Liver (tissue), 9 donors: ENCODE data around the gene MMEL1. TPM values are rescaled to one million over a fixed set of nuclear protein-coding genes. Genes with fewer than 3 reads are reported as not detected.

Experiments
- DNase-seq: peaks from one replicate; pipeline ENCODE4 v3.0.0-alpha.2; 2017; ENCODE audit warnings: low spot score
- H3K27ac ChIP-seq, 2 donors: one replicate each; pipeline ENCODE4 v1.7.0; 2013; ENCODE audit warnings: inconsistent platforms in 2 of 2, low read length in 2 of 2, control low read depth in 1 of 2, low read depth in 1 of 2, mild to moderate bottlenecking in 1 of 2
- H3K27me3 ChIP-seq, 4 donors: one replicate each; pipeline versions ENCODE4 v1.6.1 to v1.7.0; 2013; ENCODE audit warnings: low read length in 3 of 4, inconsistent platforms in 1 of 4, mild to moderate bottlenecking in 1 of 4, moderate library complexity in 1 of 4; ENCODE audit not compliant: control insufficient read depth in 4 of 4, insufficient read depth in 4 of 4
- H3K36me3 ChIP-seq, 4 donors: one replicate each; pipeline versions ENCODE4 v1.6.1 to v1.7.0; 2013; ENCODE audit warnings: low read length in 3 of 4, mild to moderate bottlenecking in 3 of 4, low read depth in 1 of 4, moderate library complexity in 1 of 4; ENCODE audit not compliant: control insufficient read depth in 4 of 4, insufficient read depth in 3 of 4
- H3K4me1 ChIP-seq, 4 donors: one replicate each; pipeline versions ENCODE4 v1.6.1 to v1.7.0; 2013; ENCODE audit warnings: low read length in 3 of 4, mild to moderate bottlenecking in 3 of 4, moderate library complexity in 1 of 4; ENCODE audit not compliant: control insufficient read depth in 4 of 4, insufficient read depth in 4 of 4
- H3K4me3 ChIP-seq, 3 donors: one replicate each; pipeline versions ENCODE4 v1.6.1 to v1.7.0; 2013; ENCODE audit warnings: low read length in 3 of 3, control low read depth in 1 of 3, low read depth in 1 of 3, mild to moderate bottlenecking in 1 of 3
- H3K9ac ChIP-seq, 2 donors: one replicate each; pipeline ENCODE4 v1.7.0; 2013; ENCODE audit warnings: low read length in 2 of 2, mild to moderate bottlenecking in 2 of 2, moderate library complexity in 2 of 2, control low read depth in 1 of 2, low read depth in 1 of 2
- H3K9me3 ChIP-seq, 4 donors: one replicate each; pipeline versions ENCODE4 v1.6.1 to v1.7.0; 2013; ENCODE audit warnings: low read length in 3 of 4; ENCODE audit not compliant: control insufficient read depth in 4 of 4
- EGR1 ChIP-seq, 2 donors: IDR thresholded peaks; 2 replicates each; pipeline ENCODE4 v1.6.1; 2016 to 2018; ENCODE audit warnings: antibody characterized with exemption in 2 of 2, low read depth in 2 of 2
- FOXA1 ChIP-seq: IDR thresholded peaks from 2 replicates; pipeline ENCODE4 v1.6.1; 2016; ENCODE audit warnings: antibody characterized with exemption
- FOXA2 ChIP-seq: IDR thresholded peaks from 2 replicates; pipeline ENCODE4 v1.6.1; 2016; ENCODE audit warnings: antibody characterized with exemption
- GABPA ChIP-seq, 2 donors: IDR thresholded peaks in 1 of 2; conservative IDR thresholded peaks in 1 of 2; 2 replicates each; pipeline ENCODE4 v1.6.1; 2016; ENCODE audit warnings: antibody characterized with exemption in 2 of 2, mild to moderate bottlenecking in 1 of 2, moderate library complexity in 1 of 2
- HNF4A ChIP-seq, 2 donors: conservative IDR thresholded peaks; 2 replicates each; pipeline ENCODE4 v1.6.1; 2016; ENCODE audit warnings: antibody characterized with exemption in 2 of 2, mild to moderate bottlenecking in 2 of 2
- HNF4G ChIP-seq: IDR thresholded peaks from 2 replicates; pipeline ENCODE4 v1.6.1; 2016; ENCODE audit warnings: antibody characterized with exemption
- NR2F2 ChIP-seq: IDR thresholded peaks from 2 replicates; pipeline ENCODE4 v1.6.1; 2016; ENCODE audit warnings: antibody characterized with exemption
- RAD21 ChIP-seq, 2 donors: IDR thresholded peaks; 2 replicates each; pipeline ENCODE4 v1.6.1; 2016; ENCODE audit warnings: antibody characterized with exemption in 2 of 2, mild to moderate bottlenecking in 2 of 2
- SP1 ChIP-seq: IDR thresholded peaks from 2 replicates; pipeline ENCODE4 v1.6.1; 2018; ENCODE audit warnings: antibody characterized with exemption, mild to moderate bottlenecking
- TAF1 ChIP-seq: conservative IDR thresholded peaks from 2 replicates; pipeline ENCODE4 v1.6.1; 2016; ENCODE audit warnings: antibody characterized with exemption, mild to moderate bottlenecking
- YY1 ChIP-seq: IDR thresholded peaks from 2 replicates; pipeline ENCODE4 v1.6.1; 2016; ENCODE audit warnings: antibody characterized with exemption, mild to moderate bottlenecking
- WGBS: extraction: QIAGEN DNeasy Blood & Tissue Kit; methylation state at CpG from one replicate; pipeline ENCODE4 v1.1.7; 2013; 5-methylcytosine and 5-hydroxymethylcytosine counted together
- polyA plus RNA-seq, 2 donors: library from polyadenylated mRNA; stranded (reverse) in 1 of 2; unstranded in 1 of 2; fragments of 200-250 nt in 1 of 2; fragments of >200 nt in 1 of 2; fragmentation: Nextera tagmentation in 1 of 2; extraction: Ambion mirVana in 1 of 2; gene quantifications; one replicate each; pipeline versions ENCODE4 v1.2.1 to v1.2.3, GENCODE V29; 2013 to 2015
- total RNA-seq, 2 donors: library from RNA; depleted of rRNA; stranded (reverse); fragments of >200 nt; gene quantifications; one replicate each; pipeline ENCODE4 v1.2.3, GENCODE V29; 2014
- TF ChIP-seq, protein P1 (sequence below): fragments of 150-350 bp; IDR thresholded peaks from 2 replicates; pipeline ENCODE4 v1.5.1; 2017; ENCODE audit warnings: improper control_type of control experiment, low read depth, low read length; ENCODE audit not compliant: missing input control
- TF ChIP-seq, protein P2 (sequence below): IDR thresholded peaks from 2 replicates; pipeline ENCODE4 v1.6.1; 2016; ENCODE audit warnings: antibody characterized with exemption
- TF ChIP-seq, protein P3 (sequence below): IDR thresholded peaks from 2 replicates; pipeline ENCODE4 v1.6.1; 2016; ENCODE audit warnings: antibody characterized with exemption
- TF ChIP-seq, protein P4 (sequence below): IDR thresholded peaks from 2 replicates; pipeline ENCODE4 v1.6.1; 2016; ENCODE audit warnings: antibody characterized with exemption, mild to moderate bottlenecking
- TF ChIP-seq, protein P5 (sequence below): IDR thresholded peaks from 2 replicates; pipeline ENCODE4 v1.6.1; 2016; ENCODE audit warnings: antibody characterized with exemption
- donor health status: healthy.
- donor health status: healthy.
- donor health status: healthy.
- donor health status: healthy.
- donor health status: healthy.

MMEL1 gene
- total and polyA plus RNA-seq, 4 donors: under 0.01 to 0.42 TPM; not detected in 2

DNA sequence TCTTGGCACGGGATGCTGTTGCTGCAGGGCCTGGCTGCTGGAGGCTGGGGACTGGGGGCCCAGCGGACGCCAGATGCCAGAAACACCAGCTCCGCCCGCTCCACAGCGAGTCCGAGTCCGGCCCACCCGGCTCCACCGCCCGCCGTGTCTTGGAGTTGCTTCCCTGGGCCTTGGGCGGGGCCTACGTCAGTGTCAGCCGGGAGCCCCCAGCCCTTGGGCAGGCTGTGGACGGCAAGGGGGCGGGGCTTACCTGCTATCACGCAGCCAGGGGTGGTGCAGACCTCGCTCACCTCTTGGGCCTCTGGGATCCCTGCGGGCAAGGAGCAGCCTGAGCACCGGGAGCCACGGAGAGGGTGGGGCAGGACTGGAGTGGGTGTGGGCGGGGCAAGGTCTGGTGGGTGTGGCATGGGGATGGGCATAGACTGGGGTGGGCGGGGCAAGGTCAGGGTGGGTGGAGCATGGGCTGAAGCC is 21.8 kb downstream of the MMEL1 start (continued):
- TF ChIP-seq, protein P1, sequence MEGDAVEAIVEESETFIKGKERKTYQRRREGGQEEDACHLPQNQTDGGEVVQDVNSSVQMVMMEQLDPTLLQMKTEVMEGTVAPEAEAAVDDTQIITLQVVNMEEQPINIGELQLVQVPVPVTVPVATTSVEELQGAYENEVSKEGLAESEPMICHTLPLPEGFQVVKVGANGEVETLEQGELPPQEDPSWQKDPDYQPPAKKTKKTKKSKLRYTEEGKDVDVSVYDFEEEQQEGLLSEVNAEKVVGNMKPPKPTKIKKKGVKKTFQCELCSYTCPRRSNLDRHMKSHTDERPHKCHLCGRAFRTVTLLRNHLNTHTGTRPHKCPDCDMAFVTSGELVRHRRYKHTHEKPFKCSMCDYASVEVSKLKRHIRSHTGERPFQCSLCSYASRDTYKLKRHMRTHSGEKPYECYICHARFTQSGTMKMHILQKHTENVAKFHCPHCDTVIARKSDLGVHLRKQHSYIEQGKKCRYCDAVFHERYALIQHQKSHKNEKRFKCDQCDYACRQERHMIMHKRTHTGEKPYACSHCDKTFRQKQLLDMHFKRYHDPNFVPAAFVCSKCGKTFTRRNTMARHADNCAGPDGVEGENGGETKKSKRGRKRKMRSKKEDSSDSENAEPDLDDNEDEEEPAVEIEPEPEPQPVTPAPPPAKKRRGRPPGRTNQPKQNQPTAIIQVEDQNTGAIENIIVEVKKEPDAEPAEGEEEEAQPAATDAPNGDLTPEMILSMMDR: no peak
- TF ChIP-seq, protein P2, sequence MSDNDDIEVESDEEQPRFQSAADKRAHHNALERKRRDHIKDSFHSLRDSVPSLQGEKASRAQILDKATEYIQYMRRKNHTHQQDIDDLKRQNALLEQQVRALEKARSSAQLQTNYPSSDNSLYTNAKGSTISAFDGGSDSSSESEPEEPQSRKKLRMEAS: no peak
- TF ChIP-seq HNF4G (no peak), FOXA1 (no peak), GABPA (IDR thresholded peaks at IDR 0.05 in 1 of 2, conservative IDR thresholded peaks at IDR 0.05 in 1 of 2) (no peak), EGR1 (IDR thresholded peaks at IDR 0.05; ENCODE audit: low read depth in 2 of 2) (no peak), RAD21 (IDR thresholded peaks at IDR 0.05) (no peak), TAF1 (no peak)

DNA sequence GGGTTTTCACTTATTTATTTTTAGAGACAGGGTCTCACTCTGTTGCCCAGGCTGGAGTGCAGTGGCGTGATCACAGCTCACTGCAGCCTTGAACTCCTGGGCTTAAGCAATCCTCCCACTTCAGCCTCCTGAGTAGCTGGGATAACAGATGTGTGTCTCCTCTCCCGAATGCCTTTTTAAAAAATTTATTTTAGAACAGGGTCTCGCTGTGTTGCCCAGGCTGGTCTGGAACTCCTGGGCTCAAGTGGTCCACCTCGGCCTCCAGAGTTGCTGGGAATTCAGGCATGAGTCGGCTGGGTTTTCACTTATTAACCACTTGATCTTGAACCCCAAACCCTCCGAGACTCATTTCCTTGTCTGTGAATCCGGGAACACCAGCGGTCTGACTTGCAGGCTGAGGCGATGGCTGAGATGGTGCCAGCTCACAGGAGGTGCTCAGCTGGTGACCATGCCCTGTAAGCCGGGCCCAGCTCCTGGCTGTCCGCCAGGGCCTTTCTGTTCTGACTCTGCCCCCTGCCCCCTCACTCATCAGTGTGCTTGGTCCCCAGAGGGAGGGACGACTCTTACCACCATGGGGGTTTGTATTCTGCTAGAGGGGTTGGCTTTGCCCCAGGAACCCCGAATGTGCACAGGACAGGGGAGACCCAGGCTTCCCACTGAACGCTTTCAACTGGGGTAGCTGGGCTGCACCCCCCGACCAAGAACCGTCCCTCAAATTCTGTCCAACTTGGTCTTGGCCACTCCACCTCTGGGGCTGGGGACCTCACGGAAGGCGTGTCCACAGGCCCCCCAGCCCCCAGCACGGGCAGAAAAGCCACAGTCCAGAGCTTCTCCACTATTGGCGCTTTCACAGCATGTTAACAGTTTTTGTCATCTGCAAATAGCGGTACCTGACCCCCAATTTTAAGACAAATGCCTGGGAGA is 22.5 kb downstream of the MMEL1 start:
- Histone ChIP-seq H3K4me3 (no peak overlapping the region), H3K27me3 (no peaks in the 10 kb centered on the region), H3K9ac (no peak overlapping the region), H3K9me3 (peaks cover 1 to 7% (median 3%) of the 10 kb centered on the region in 4 donors), H3K27ac (no peak overlapping the region), H3K36me3 (peaks cover 0 to 2% (median 0%) of the 10 kb centered on the region in 4 donors), H3K4me1 (no peaks in the 10 kb centered on the region)
- DNase-seq: no peak
- TF ChIP-seq, protein P1: no peak
- TF ChIP-seq SP1 (no peak), YY1 (no peak), HNF4A (conservative IDR thresholded peaks at IDR 0.05) (no peak), GABPA (IDR thresholded peaks at IDR 0.05 in 1 of 2, conservative IDR thresholded peaks at IDR 0.05 in 1 of 2) (no peak), TAF1 (no peak), NR2F2 (no peak), FOXA2 (no peak)
- TF ChIP-seq, protein P3, sequence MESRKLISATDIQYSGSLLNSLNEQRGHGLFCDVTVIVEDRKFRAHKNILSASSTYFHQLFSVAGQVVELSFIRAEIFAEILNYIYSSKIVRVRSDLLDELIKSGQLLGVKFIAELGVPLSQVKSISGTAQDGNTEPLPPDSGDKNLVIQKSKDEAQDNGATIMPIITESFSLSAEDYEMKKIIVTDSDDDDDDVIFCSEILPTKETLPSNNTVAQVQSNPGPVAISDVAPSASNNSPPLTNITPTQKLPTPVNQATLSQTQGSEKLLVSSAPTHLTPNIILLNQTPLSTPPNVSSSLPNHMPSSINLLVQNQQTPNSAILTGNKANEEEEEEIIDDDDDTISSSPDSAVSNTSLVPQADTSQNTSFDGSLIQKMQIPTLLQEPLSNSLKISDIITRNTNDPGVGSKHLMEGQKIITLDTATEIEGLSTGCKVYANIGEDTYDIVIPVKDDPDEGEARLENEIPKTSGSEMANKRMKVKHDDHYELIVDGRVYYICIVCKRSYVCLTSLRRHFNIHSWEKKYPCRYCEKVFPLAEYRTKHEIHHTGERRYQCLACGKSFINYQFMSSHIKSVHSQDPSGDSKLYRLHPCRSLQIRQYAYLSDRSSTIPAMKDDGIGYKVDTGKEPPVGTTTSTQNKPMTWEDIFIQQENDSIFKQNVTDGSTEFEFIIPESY: no peak
- TF ChIP-seq, protein P2: no peak
- TF ChIP-seq, protein P4, sequence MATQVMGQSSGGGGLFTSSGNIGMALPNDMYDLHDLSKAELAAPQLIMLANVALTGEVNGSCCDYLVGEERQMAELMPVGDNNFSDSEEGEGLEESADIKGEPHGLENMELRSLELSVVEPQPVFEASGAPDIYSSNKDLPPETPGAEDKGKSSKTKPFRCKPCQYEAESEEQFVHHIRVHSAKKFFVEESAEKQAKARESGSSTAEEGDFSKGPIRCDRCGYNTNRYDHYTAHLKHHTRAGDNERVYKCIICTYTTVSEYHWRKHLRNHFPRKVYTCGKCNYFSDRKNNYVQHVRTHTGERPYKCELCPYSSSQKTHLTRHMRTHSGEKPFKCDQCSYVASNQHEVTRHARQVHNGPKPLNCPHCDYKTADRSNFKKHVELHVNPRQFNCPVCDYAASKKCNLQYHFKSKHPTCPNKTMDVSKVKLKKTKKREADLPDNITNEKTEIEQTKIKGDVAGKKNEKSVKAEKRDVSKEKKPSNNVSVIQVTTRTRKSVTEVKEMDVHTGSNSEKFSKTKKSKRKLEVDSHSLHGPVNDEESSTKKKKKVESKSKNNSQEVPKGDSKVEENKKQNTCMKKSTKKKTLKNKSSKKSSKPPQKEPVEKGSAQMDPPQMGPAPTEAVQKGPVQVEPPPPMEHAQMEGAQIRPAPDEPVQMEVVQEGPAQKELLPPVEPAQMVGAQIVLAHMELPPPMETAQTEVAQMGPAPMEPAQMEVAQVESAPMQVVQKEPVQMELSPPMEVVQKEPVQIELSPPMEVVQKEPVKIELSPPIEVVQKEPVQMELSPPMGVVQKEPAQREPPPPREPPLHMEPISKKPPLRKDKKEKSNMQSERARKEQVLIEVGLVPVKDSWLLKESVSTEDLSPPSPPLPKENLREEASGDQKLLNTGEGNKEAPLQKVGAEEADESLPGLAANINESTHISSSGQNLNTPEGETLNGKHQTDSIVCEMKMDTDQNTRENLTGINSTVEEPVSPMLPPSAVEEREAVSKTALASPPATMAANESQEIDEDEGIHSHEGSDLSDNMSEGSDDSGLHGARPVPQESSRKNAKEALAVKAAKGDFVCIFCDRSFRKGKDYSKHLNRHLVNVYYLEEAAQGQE: no peak
- TF ChIP-seq, protein P5, sequence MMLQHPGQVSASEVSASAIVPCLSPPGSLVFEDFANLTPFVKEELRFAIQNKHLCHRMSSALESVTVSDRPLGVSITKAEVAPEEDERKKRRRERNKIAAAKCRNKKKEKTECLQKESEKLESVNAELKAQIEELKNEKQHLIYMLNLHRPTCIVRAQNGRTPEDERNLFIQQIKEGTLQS: no peak
- WGBS: 83% methylated on average over 21 of the region's 21 CpGs
